ENCODE results near the gene C1S.
"Not testable (repeated sequence)": the region's sequence is repeated elsewhere in the genome, so short reads cannot be mapped to it uniquely, and the experiment has no call there.

C1S gene

GRCh38 chr12:7054925-7055324 is 5.6 kb upstream of the C1S start:
- no peak for DNase-seq
- Histone ChIP-seq H3K9ac (ENCODE audit: low read length) (no peak overlapping the region), H4K20me1 (ENCODE audit: insufficient read depth, low read length) (no peaks in the 10 kb centered on the region), H3K79me2 (ENCODE audit: low read length) (no peaks in the 10 kb centered on the region), H3K9me3 (replicated peaks; ENCODE audit: insufficient read depth, low read length) (no peaks in the 10 kb centered on the region), H3K4me1 (ENCODE audit: low read length) (peaks cover 4% of the 10 kb centered on the region; the same call in 1 of the 2 replicates), H3F3A (ENCODE audit: insufficient read depth, low read length) (no peaks in the 10 kb centered on the region), H2AFZ (ENCODE audit: low read length) (no peak overlapping the region), H3K36me3 (replicated peaks; ENCODE audit: insufficient read depth, low read length) (no peaks in the 10 kb centered on the region), H3K9me2 (replicated peaks; ENCODE audit: insufficient read depth, low read length) (no peaks in the 10 kb centered on the region), H3K4me2 (ENCODE audit: low read depth, low read length) (no peak overlapping the region), H3K27me3 (replicated peaks; ENCODE audit: insufficient read depth, low read length) (no peaks in the 10 kb centered on the region), H3K27ac (ENCODE audit: low read length) (no peak overlapping the region), H3K4me3 (ENCODE audit: low read length) (no peak overlapping the region)
- TF ChIP-seq EZH2phosphoT487 (IDR thresholded peaks at IDR 0.05; ENCODE audit: low read length) (no peak), CTCF (IDR thresholded peaks at IDR 0.05; ENCODE audit: low read length) (no peak), EZH2 (optimal IDR thresholded peaks at IDR 0.05; ENCODE audit: low read depth, low read length) (no peak)

- H3K4me2 ChIP-seq (ENCODE audit: low read depth, low read length); H4K20me1 ChIP-seq (ENCODE audit: insufficient read depth, low read length); H2AFZ ChIP-seq (ENCODE audit: low read length); H3K9ac ChIP-seq (ENCODE audit: low read length); H3K4me3 ChIP-seq (ENCODE audit: low read length); H3K27me3 ChIP-seq (replicated peaks; ENCODE audit: insufficient read depth, low read length); H3K9me3 ChIP-seq (replicated peaks; ENCODE audit: insufficient read depth, low read length); H3K36me3 ChIP-seq (replicated peaks; ENCODE audit: insufficient read depth, low read length); H3K9me2 ChIP-seq (replicated peaks; ENCODE audit: insufficient read depth, low read length); DNase-seq; H3K4me1 ChIP-seq (ENCODE audit: low read length); H3F3A ChIP-seq (ENCODE audit: insufficient read depth, low read length); H3K27ac ChIP-seq (ENCODE audit: low read length); H3K79me2 ChIP-seq (ENCODE audit: low read length): not testable (repeated sequence)
Observed at GRCh38 chr12:7055736-7056135, 4.8 kb upstream of the C1S start.

GRCh38 chr12:7058163-7058845 is 2.2 kb upstream of the C1S start:
- H3F3A ChIP-seq (ENCODE audit: insufficient read depth, low read length), result no peaks in the 10 kb centered on the region
- no peaks in the 10 kb centered on the region for H3K79me2 ChIP-seq (ENCODE audit: low read length)
- no peaks in the 10 kb centered on the region for H3K4me1 ChIP-seq (ENCODE audit: low read length)
- DNase-seq, result no peak
- no peak overlapping the region for H2AFZ ChIP-seq (ENCODE audit: low read length)
- no peaks in the 10 kb centered on the region for H4K20me1 ChIP-seq (ENCODE audit: insufficient read depth, low read length)
- H3K36me3 ChIP-seq (replicated peaks; ENCODE audit: insufficient read depth, low read length), result no peaks in the 10 kb centered on the region
- TF ChIP-seq CTCF (IDR thresholded peaks at IDR 0.05; ENCODE audit: low read length), result no peak
- no peak overlapping the region for H3K4me3 ChIP-seq (ENCODE audit: low read length)
- H3K9ac ChIP-seq (ENCODE audit: low read length), result no peak overlapping the region
- H3K27ac ChIP-seq (ENCODE audit: low read length), result no peak overlapping the region
- H3K4me2 ChIP-seq (ENCODE audit: low read depth, low read length), result no peak overlapping the region
- no peaks in the 10 kb centered on the region for H3K9me3 ChIP-seq (replicated peaks; ENCODE audit: insufficient read depth, low read length)
- no peaks in the 10 kb centered on the region for H3K27me3 ChIP-seq (replicated peaks; ENCODE audit: insufficient read depth, low read length)
- H3K9me2 ChIP-seq (replicated peaks; ENCODE audit: insufficient read depth, low read length), result no peaks in the 10 kb centered on the region

- no peak for DNase-seq
- no peaks in the 10 kb centered on the region for H3K4me1 ChIP-seq (ENCODE audit: low read length)
- H3K4me2 ChIP-seq (ENCODE audit: low read depth, low read length), result no peak overlapping the region
- no peak for TF ChIP-seq EZH2phosphoT487 (IDR thresholded peaks at IDR 0.05; ENCODE audit: low read length)
- no peak for TF ChIP-seq EZH2 (optimal IDR thresholded peaks at IDR 0.05; ENCODE audit: low read depth, low read length)
- no peak for TF ChIP-seq CTCF (IDR thresholded peaks at IDR 0.05; ENCODE audit: low read length)
- no peak overlapping the region for H3K4me3 ChIP-seq (ENCODE audit: low read length)
- H3K79me2 ChIP-seq (ENCODE audit: low read length), result no peaks in the 10 kb centered on the region
- no peaks in the 10 kb centered on the region for H3K9me2 ChIP-seq (replicated peaks; ENCODE audit: insufficient read depth, low read length)
- no peak overlapping the region for H2AFZ ChIP-seq (ENCODE audit: low read length)
- H3K9me3 ChIP-seq (replicated peaks; ENCODE audit: insufficient read depth, low read length), result no peaks in the 10 kb centered on the region
- H3F3A ChIP-seq (ENCODE audit: insufficient read depth, low read length), result no peaks in the 10 kb centered on the region
- H3K27ac ChIP-seq (ENCODE audit: low read length), result no peak overlapping the region
- H3K9ac ChIP-seq (ENCODE audit: low read length), result no peak overlapping the region
- no peaks in the 10 kb centered on the region for H4K20me1 ChIP-seq (ENCODE audit: insufficient read depth, low read length)
- no peaks in the 10 kb centered on the region for H3K27me3 ChIP-seq (replicated peaks; ENCODE audit: insufficient read depth, low read length)
- H3K36me3 ChIP-seq (replicated peaks; ENCODE audit: insufficient read depth, low read length), result no peaks in the 10 kb centered on the region
Observed at GRCh38 chr12:7058850-7059395, 1.6 kb upstream of the C1S start.
